ENCODE results near the gene MOV10.

Gene MOV10

DNA sequence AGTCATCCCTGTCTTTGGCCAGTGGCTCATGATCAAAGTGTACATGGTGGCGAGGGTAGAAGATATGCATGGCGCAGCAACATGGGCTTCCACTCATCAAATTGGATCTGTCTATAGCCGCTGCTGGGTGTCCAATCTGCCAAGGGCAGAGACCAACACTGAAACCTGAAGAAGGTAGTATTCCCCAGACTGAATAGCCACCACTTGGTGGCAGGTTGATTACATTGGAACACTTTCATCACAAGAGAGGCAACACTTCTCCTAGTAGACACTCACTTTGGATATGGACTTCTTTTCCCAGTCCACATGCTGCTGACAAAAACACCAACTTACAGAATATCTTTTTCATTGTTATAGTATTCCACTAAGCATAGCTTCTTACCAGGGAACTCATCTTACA is 63.1 kb downstream of the MOV10 start:
- no peak for DNase-seq

DNA sequence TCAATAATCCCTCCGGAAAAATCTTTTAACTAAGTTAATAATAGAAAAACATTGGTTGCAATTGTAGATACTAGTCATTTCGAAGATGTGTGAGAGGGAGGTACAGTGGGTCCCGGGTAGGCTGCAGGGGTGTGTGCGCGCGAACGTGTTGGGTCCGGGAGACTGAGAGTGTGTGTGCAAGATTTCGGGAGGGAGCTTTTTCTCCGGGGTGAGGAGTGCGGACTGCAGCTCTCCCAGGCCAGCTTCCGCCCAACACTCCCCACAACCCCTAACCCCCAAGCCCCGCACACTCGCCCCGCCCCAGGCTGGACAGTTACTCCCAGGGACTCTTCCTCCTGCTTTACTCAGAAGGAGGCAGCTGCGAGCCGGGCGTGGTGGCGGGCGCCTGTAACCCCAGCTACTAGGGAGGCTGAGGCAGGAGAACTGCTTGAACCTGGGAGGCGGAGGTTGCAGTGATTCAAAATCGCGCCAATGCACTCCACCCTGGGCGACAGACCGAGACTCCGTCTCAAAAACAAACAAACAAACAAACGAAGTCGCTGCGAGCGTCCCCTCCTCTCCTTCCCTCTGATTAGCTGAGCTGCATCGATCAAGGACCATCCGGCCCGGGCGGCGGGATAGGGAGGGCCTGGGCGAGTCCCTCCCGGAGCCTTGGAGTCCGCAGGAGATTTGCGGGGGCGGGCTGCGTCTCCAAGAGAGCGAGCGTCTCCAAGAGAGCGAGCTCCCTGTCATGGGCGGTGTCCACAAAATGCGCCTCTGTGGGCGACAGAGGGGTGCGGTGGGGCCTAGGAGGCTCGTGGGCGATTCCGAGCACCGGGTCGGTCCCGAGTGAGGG is 68.9 kb downstream of the MOV10 start:
- DNase-seq, result peak in 3 of 4 experiments; percentile 14 to 45 (median 34)

DNA sequence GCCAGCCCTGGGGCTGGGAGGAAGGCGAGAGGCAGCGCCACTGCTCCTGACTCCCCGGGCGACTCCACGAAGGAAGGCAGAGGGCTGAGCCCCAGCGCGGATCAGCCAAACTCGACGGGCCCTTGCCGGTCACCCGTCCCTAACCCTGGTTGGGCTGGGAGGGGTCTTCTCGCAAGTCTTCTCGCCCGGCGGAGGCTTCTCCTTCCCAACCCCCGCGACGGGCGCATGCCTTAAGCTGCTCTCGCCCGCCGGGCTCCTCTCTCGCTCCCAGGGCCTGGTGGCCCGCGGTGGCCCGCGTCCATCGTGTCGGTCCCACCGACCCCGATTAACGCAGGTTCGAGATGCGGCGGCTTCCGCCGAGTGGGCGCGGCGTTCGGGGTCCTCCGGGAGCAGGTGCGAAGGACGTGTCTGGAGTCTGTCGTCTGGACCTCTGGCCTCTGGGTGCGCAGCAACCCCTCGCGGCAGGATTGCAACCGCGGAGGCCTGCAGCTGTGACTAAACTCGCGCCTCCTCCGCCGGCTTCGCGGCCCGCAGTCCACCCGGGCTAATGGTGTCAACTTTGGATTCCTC is 69.6 kb downstream of the MOV10 start:
- peak; percentile 34 to 70 (median 44) for DNase-seq

DNA sequence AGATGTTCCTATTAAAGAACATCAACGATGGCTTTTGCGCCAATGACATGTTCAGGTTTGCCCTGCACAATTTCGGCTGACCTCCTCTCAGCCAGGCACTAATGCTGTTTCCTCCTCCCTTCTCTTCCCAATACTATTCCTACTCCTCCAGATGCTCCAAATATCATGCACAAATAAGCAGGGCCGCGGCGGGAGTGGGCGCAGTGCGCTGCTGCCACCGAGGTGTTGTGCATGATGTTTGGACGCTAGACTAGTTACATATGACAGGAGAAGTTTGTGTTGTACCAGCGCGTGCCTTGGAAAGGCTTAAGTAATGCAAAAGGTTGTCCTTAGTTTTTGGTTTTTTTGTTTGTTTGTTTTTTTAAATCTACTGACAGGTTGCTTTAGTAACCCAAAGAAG is 73.9 kb downstream of the MOV10 start:
- DNase-seq, result no peak

Measured in suppressor macrophage (primary cell).